ENCODE data around the gene HDAC1. TPM values are rescaled to one million over a fixed set of nuclear protein-coding genes. Genes with fewer than 3 reads are reported as not detected.

The HDAC1 gene
- total RNA-seq, 1 experiment from 2014 or later, result 117 TPM

GRCh38 chr1:32372149-32372756 lies 80.4 kb downstream of the HDAC1 start:
- Histone ChIP-seq H3K27me3 (replicated peaks; ENCODE audit: control insufficient read depth, insufficient read depth, low read length) (no peaks in the 10 kb centered on the region), H3K4me3 (ENCODE audit: low read depth, low read length) (no peak overlapping the region), H3K9me3 (no peaks in the 10 kb centered on the region), H3K36me3 (ENCODE audit: control insufficient read depth, insufficient read depth, low read length) (no peaks in the 10 kb centered on the region; the same call in 1 of the 2 replicates), H3K4me1 (no peaks in the 10 kb centered on the region)
- Mint-ChIP-seq H3K36me3 (ENCODE audit: insufficient read depth, unreplicated experiment) (peaks cover 35% of the 10 kb centered on the region), H3K4me1 (ENCODE audit: low read depth, unreplicated experiment) (no peaks in the 10 kb centered on the region), H3K27ac (ENCODE audit: unreplicated experiment) (no peak overlapping the region), H3K9me3 (ENCODE audit: unreplicated experiment) (no peaks in the 10 kb centered on the region), H3K4me3 (ENCODE audit: unreplicated experiment) (no peak overlapping the region), H3K27me3 (ENCODE audit: insufficient read depth, unreplicated experiment) (no peaks in the 10 kb centered on the region)
- TF ChIP-seq CTCF (IDR thresholded peaks at IDR 0.05; ENCODE audit: insufficient read depth in 1 of 2, low read depth in 1 of 2, low read length in 1 of 2, severe bottlenecking in 1 of 2, unreplicated experiment in 1 of 2), result no peak
- CTCF ChIA-PET, result interaction anchor here (1.1 kb wide), 1 partner anchor 157 kb away, joined by 3 read pairs; no protein-coding TSS in a partner anchor
- POLR2A ChIA-PET, result no interaction called here
- no TSS peak for BruUV-seq (replicated peaks)
- no peak for DNase-seq
- intact Hi-C loops (cut with micrococcal nuclease; ENCODE audit: unreplicated experiment), result no loop called here

- no peaks in the 10 kb centered on the region for H3K27me3 ChIP-seq (replicated peaks; ENCODE audit: control insufficient read depth, insufficient read depth, low read length)
- H3K4me3 Mint-ChIP-seq (ENCODE audit: unreplicated experiment), result no peak overlapping the region
- H3K9me3 Mint-ChIP-seq (ENCODE audit: unreplicated experiment), result no peaks in the 10 kb centered on the region
- H3K4me1 Mint-ChIP-seq (ENCODE audit: low read depth, unreplicated experiment), result no peaks in the 10 kb centered on the region
- H3K36me3 ChIP-seq (ENCODE audit: control insufficient read depth, insufficient read depth, low read length), result no peaks in the 10 kb centered on the region; the same call in 1 of the 2 replicates
- H3K4me1 ChIP-seq, result no peaks in the 10 kb centered on the region
- intact Hi-C loops (cut with micrococcal nuclease; ENCODE audit: unreplicated experiment), result no loop called here
- H3K9me3 ChIP-seq, result no peaks in the 10 kb centered on the region
- peaks cover 45% of the 10 kb centered on the region for H3K36me3 Mint-ChIP-seq (ENCODE audit: insufficient read depth, unreplicated experiment)
- BruUV-seq (replicated peaks), result no TSS peak
- no peak overlapping the region for H3K4me3 ChIP-seq (ENCODE audit: low read depth, low read length)
- ChIA-PET CTCF (no interaction called here), POLR2A (no interaction called here)
- no peak for TF ChIP-seq CTCF (IDR thresholded peaks at IDR 0.05; ENCODE audit: insufficient read depth in 1 of 2, low read depth in 1 of 2, low read length in 1 of 2, severe bottlenecking in 1 of 2, unreplicated experiment in 1 of 2)
- no peak for DNase-seq
- no peaks in the 10 kb centered on the region for H3K27me3 Mint-ChIP-seq (ENCODE audit: insufficient read depth, unreplicated experiment)
- H3K27ac Mint-ChIP-seq (ENCODE audit: unreplicated experiment), result no peak overlapping the region
Measured at GRCh38 chr1:32373996-32374592, 82.2 kb downstream of the HDAC1 start.

- no peaks in the 10 kb centered on the region; the same call in 1 of the 2 replicates for H3K36me3 ChIP-seq (ENCODE audit: control insufficient read depth, insufficient read depth, low read length)
Measured at GRCh38 chr1:32376199-32376598, 84.3 kb downstream of the HDAC1 start.

More at GRCh38 chr1:32376199-32376598, 84.3 kb downstream of the HDAC1 start:
- CTCF ChIA-PET, result interaction anchor here (0.5 kb wide), 1 partner anchor 131 kb away, joined by 3 read pairs; no protein-coding TSS in a partner anchor
- no peaks in the 10 kb centered on the region for H3K27me3 Mint-ChIP-seq (ENCODE audit: insufficient read depth, unreplicated experiment)
- Histone ChIP-seq H3K27me3 (replicated peaks; ENCODE audit: control insufficient read depth, insufficient read depth, low read length) (no peaks in the 10 kb centered on the region), H3K4me3 (ENCODE audit: low read depth, low read length) (no peak overlapping the region), H3K9me3 (no peaks in the 10 kb centered on the region), H3K4me1 (no peaks in the 10 kb centered on the region)
- H3K4me3 Mint-ChIP-seq (ENCODE audit: unreplicated experiment), result no peak overlapping the region
- intact Hi-C loops (cut with micrococcal nuclease; ENCODE audit: unreplicated experiment), result no loop called here
- H3K36me3 Mint-ChIP-seq (ENCODE audit: insufficient read depth, unreplicated experiment), result peaks cover 61% of the 10 kb centered on the region
- H3K27ac Mint-ChIP-seq (ENCODE audit: unreplicated experiment), result no peak overlapping the region
- DNase-seq, result no peak
- no peak for TF ChIP-seq CTCF (IDR thresholded peaks at IDR 0.05; ENCODE audit: insufficient read depth in 1 of 2, low read depth in 1 of 2, low read length in 1 of 2, severe bottlenecking in 1 of 2, unreplicated experiment in 1 of 2)
- no peaks in the 10 kb centered on the region for H3K4me1 Mint-ChIP-seq (ENCODE audit: low read depth, unreplicated experiment)
- no TSS peak for BruUV-seq (replicated peaks)
- POLR2A ChIA-PET, result no interaction called here
- H3K9me3 Mint-ChIP-seq (ENCODE audit: unreplicated experiment), result no peaks in the 10 kb centered on the region
